ENCODE data around the gene RAB6C.
"Not testable (repeated sequence)": the region's sequence is repeated elsewhere in the genome, so short reads cannot be mapped to it uniquely, and the experiment has no call there.

RAB6C gene

GRCh38 chr2:129993151-129993550 is 13.7 kb downstream of the RAB6C start:
- DNase-seq (ENCODE audit: low read depth in 2 of 2) = not testable (repeated sequence)

GRCh38 chr2:129996657-129997237 is 17.3 kb downstream of the RAB6C start:
- not testable (repeated sequence) for DNase-seq (ENCODE audit: low read depth in 2 of 2)

GRCh38 chr2:129998771-129999170 is 19.3 kb downstream of the RAB6C start:
- DNase-seq (ENCODE audit: low read depth in 2 of 2) = not testable (repeated sequence)

GRCh38 chr2:130005862-130006261 is 26.4 kb downstream of the RAB6C start:
- not testable (repeated sequence) for DNase-seq (ENCODE audit: low read depth in 2 of 2)

- not testable (repeated sequence) for DNase-seq (ENCODE audit: low read depth in 2 of 2)
Measured at GRCh38 chr2:130016701-130017100, 37.2 kb downstream of the RAB6C start.

GRCh38 chr2:130019402-130019801 is 39.9 kb downstream of the RAB6C start:
- no peak for DNase-seq (ENCODE audit: low read depth in 2 of 2)

GRCh38 chr2:130020069-130020468 is 40.6 kb downstream of the RAB6C start:
- not testable (repeated sequence) for DNase-seq (ENCODE audit: low read depth in 2 of 2)

GRCh38 chr2:130025931-130026330 is 46.5 kb downstream of the RAB6C start:
- not testable (repeated sequence) for DNase-seq (ENCODE audit: low read depth in 2 of 2)

Data from activated CD8-positive, alpha-beta memory T cell treated with anti-CD3 and anti-CD28 coated beads for 4 hours (primary cell).